Psoas muscle (tissue), 8 donors: ENCODE results near the gene ARHGEF10L. TPM values are rescaled to one million over a fixed set of nuclear protein-coding genes. Genes with fewer than 3 reads are reported as not detected.

Experiments used
- ATAC-seq, 4 donors: fragments of 200-7000 bp; cut with Tn5 transposase; one replicate each; pipeline ENCODE4 v1.9.1; 2020; ENCODE audit warnings: moderate library complexity in 3 of 4, mild to moderate bottlenecking in 2 of 4
- DNase-seq, 2 donors: peaks; one replicate each; pipeline ENCODE4 v3.0.0-alpha.2; 2020
- H3K27ac ChIP-seq: fragments of 200-600 bp; one replicate; pipeline ENCODE4 v1.8.0; 2022
- H3K27me3 ChIP-seq, 3 donors: fragments of 200-600 bp in 1 of 3; one replicate each; pipeline versions ENCODE4 v1.6.1 to v1.8.0; 2013 to 2022; ENCODE audit warnings: low read length in 2 of 3, mild to moderate bottlenecking in 2 of 3, moderate library complexity in 1 of 3; ENCODE audit not compliant: insufficient read depth in 3 of 3
- H3K36me3 ChIP-seq, 2 donors: fragments of 200-600 bp in 1 of 2; one replicate each; pipeline versions ENCODE4 v1.6.1 to v1.8.0; 2013 to 2022; ENCODE audit warnings: low read depth in 1 of 2, mild to moderate bottlenecking in 1 of 2, moderate library complexity in 1 of 2; ENCODE audit not compliant: insufficient read depth in 1 of 2
- H3K4me1 ChIP-seq: fragments of 200-600 bp; one replicate; pipeline ENCODE4 v1.8.0; 2022
- H3K4me3 ChIP-seq: fragments of 200-600 bp; one replicate; pipeline ENCODE4 v1.8.0; 2022; ENCODE audit warnings: mild to moderate bottlenecking
- H3K9me3 ChIP-seq: fragments of 200-600 bp; one replicate; pipeline ENCODE4 v1.8.0; 2022
- CTCF ChIP-seq: fragments of 200-600 bp; IDR thresholded peaks from one replicate; pipeline ENCODE4 v1.8.0; 2022; ENCODE audit warnings: antibody characterized with exemption
- WGBS, 3 donors: extraction: QIAGEN DNeasy Blood & Tissue Kit; methylation state at CpG; one replicate each; pipeline versions ENCODE4 v1.1.6 to v1.1.7; 2013; 5-methylcytosine and 5-hydroxymethylcytosine counted together
- intact Hi-C, 2 donors: fragments of 100-400 bp; cut with DNase I; formaldehyde crosslinking; loops; one replicate each; pipeline versions ENCODE4 v1.11.0 to v1.14.2; 2022
- polyA plus RNA-seq, 3 donors: library from polyadenylated mRNA; stranded (reverse); fragments of 200-250 nt; gene quantifications; one replicate each; pipeline ENCODE4 v1.2.3, GENCODE V29; 2013
- total RNA-seq, 4 donors: library from RNA; stranded (reverse); fragmentation: NEBNext Ultra II Directional in 2 of 4; extraction: Animal tissue kit (Norgen Biotek cat#: 25700) in 2 of 4; gene quantifications; one replicate each; pipeline versions ENCODE4 v1.2.1 to v1.2.4, GENCODE V29; 2021 to 2023
- donor health status: healthy with polysubstance abuse.
- donor health status: DM: no; HTN: no; CAD: no; lungs with moderate emphysema.
- donor health status: Bipolar disorder and iron deficiency.
- donor health status: healthy.
- donor health status: DM: yes; HTN: yes; CAD: no.
- donor health status: DM: no; HTN: no; CAD: no.
- donor health status: DM: no; HTN: no; CAD: no.
- donor health status: DM: yes; HTN: yes; CAD: no.

The ARHGEF10L gene
- total and polyA plus RNA-seq, 7 donors, result 18.8 to 108 (median 37.1) TPM

- ATAC-seq, result no peak
- intact Hi-C loops, result no loop called here
Measured at GRCh38 chr1:17591814-17592430, 52.4 kb downstream of the ARHGEF10L start.

DNA sequence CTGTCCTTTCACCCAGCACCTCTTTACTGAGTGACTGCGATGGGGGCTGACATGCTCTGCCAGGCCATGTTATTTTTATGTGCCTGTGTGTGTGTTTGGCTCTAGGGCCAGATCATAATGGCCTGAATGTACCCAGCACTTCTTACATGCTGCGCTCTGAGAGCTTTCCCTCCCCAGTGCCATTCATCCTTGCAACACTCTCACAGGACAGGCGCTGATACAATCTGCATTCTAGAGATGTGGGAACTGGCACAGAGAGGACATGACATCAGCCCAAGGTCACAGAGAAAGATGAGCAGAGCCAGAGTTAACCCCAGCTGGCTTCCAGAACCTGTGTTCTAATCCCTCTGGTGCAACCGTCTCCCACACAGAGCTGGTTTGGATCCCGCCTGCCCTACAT is 54.5 kb downstream of the ARHGEF10L start:
- WGBS, 3 donors, result 25 to 58% (median 34%) methylated on average over 5 of the region's 5 CpGs
- TF ChIP-seq CTCF, result no peak
- DNase-seq (no peak), ATAC-seq (peak; percentile 73 to 96 (median 94))
- Histone ChIP-seq H3K4me3 (no peak overlapping the region), H3K4me1 (no peaks in the 10 kb centered on the region), H3K27ac (no peak overlapping the region), H3K27me3 (no peaks in the 10 kb centered on the region), H3K36me3 (no peaks in the 10 kb centered on the region), H3K9me3 (no peaks in the 10 kb centered on the region)
- intact Hi-C loops, result no loop called here

More at GRCh38 chr1:17591814-17592430, 52.4 kb downstream of the ARHGEF10L start:
- Histone ChIP-seq H3K4me3 (no peak overlapping the region), H3K4me1 (peaks cover 12% of the 10 kb centered on the region), H3K36me3 (no peaks in the 10 kb centered on the region), H3K9me3 (no peaks in the 10 kb centered on the region), H3K27me3 (no peaks in the 10 kb centered on the region), H3K27ac (no peak overlapping the region)
- no peak for TF ChIP-seq CTCF
- DNase-seq, result no peak
- 61 to 77% (median 75%) methylated on average over 7 of the region's 7 CpGs for WGBS, 3 donors

DNA sequence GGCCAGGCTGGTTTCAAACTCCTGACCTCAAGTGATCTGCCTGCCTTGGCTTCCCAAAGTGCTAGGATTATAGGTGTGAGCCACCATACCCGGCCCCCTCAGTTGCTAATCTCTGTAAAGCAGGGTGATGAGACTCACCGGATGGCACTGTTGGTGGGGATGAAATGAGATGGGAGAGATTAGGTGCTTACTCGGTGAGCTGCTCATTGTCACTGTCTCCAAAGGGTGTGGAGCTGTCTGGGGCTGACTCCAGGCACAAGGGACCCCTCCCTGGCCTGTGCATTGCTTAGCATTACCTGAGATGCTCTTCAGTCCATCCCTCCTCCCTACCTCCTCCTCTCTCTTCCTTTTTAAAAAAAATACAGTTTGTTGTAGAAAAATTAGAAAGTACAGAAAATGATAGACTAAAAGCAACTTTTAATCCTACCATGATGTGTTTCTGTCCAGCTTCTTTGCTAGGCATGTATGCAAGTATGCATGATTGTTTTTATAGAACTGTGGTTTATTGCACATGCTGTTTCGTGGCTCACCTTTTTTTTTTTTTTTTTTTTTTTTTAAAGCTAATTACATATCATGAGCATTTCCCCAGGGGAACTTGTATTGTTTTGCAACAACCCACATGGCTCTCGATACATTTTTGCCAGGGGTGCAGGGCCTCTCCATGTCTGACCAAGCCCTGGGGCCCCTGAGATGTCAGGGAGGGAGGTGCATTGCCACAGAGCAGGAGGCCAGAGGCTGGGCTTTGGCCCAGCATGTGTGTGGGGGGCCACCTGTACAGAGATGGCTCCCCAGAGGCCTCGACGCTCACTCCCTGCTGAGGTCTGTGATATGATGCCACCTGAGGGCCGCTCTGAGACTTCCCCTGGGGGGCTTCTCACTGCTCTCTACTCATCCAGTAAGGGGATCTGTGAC is 55.4 kb downstream of the ARHGEF10L start:
- no peak for DNase-seq
- no peak for ATAC-seq
- Histone ChIP-seq H3K4me3 (no peak overlapping the region), H3K27ac (no peak overlapping the region), H3K9me3 (no peaks in the 10 kb centered on the region), H3K27me3 (no peaks in the 10 kb centered on the region), H3K4me1 (peaks cover 6% of the 10 kb centered on the region), H3K36me3 (no peaks in the 10 kb centered on the region)
- 74 to 83% (median 81%) methylated on average over 8 of the region's 8 CpGs for WGBS, 3 donors
- TF ChIP-seq CTCF, result no peak
- intact Hi-C loops, result no loop called here

GRCh38 chr1:17595602-17595925 is 56.1 kb downstream of the ARHGEF10L start:
- 59 to 83% (median 65%) methylated on average over 10 of the region's 10 CpGs for WGBS, 3 donors
- DNase-seq (no peak), ATAC-seq (no peak)
- H3K27me3 ChIP-seq, result no peaks in the 10 kb centered on the region
- H3K27ac ChIP-seq, result no peak overlapping the region
- H3K9me3 ChIP-seq, result no peaks in the 10 kb centered on the region
- H3K4me1 ChIP-seq, result peaks cover 8% of the 10 kb centered on the region
- intact Hi-C loops, result no loop called here
- H3K4me3 ChIP-seq, result no peak overlapping the region
- no peak for TF ChIP-seq CTCF
- H3K36me3 ChIP-seq, result no peaks in the 10 kb centered on the region
